Stomach (tissue), 9 donors: Measurements from ENCODE around the gene PEF1. TPM values are rescaled to one million over a fixed set of nuclear protein-coding genes. Genes with fewer than 3 reads are reported as not detected.

Experiments used
- DNase-seq, 2 donors: peaks; one replicate each; pipeline versions ENCODE4 v3.0.0 to v3.0.0-alpha.2; 2013 to 2019
- H3K27ac ChIP-seq, 5 donors: fragments of 200-600 bp in 4 of 5; sonication (generic) in 4 of 5; one replicate each; pipeline ENCODE4 v1.5.1; 2013 to 2019; ENCODE audit warnings: mild to moderate bottlenecking in 1 of 5, moderate library complexity in 1 of 5
- H3K27me3 ChIP-seq, 3 donors: fragments of 200-600 bp; sonication (generic); one replicate each; pipeline ENCODE4 v1.5.1; 2017 to 2019; ENCODE audit warnings: mixed run types in 1 of 3
- H3K36me3 ChIP-seq, 4 donors: fragments of 200-600 bp; sonication (generic); 1 replicate in 3 of 4; 2 replicates in 1 of 4; pipeline ENCODE4 v1.5.1; 2016 to 2019
- H3K4me1 ChIP-seq, 4 donors: fragments of 200-600 bp; sonication (generic); one replicate each; pipeline ENCODE4 v1.5.1; 2016 to 2019
- H3K4me3 ChIP-seq, 4 donors: fragments of 200-600 bp; sonication (generic) in 3 of 4; one replicate each; pipeline ENCODE4 v1.5.1; 2016 to 2019; ENCODE audit warnings: mild to moderate bottlenecking in 1 of 4
- H3K9me3 ChIP-seq, 4 donors: fragments of 200-600 bp; sonication (generic); one replicate each; pipeline ENCODE4 v1.5.1; 2016 to 2019
- EP300 ChIP-seq: sonication (generic); formaldehyde crosslinking; IDR thresholded peaks from one replicate; pipeline ENCODE4 v1.6.1; 2017; ENCODE audit warnings: antibody characterized with exemption
- POLR2A ChIP-seq, 4 donors: fragments of 450-650 bp; IDR thresholded peaks; one replicate each; pipeline ENCODE4 v1.6.1; 2016; ENCODE audit warnings: antibody characterized with exemption in 4 of 4, control low read depth in 2 of 4, mild to moderate bottlenecking in 1 of 4, moderate library complexity in 1 of 4
- POLR2AphosphoS5 ChIP-seq, 3 donors: sonication (generic); formaldehyde crosslinking; IDR thresholded peaks; one replicate each; pipeline ENCODE4 v1.6.1; 2016; ENCODE audit warnings: antibody characterized with exemption in 3 of 3
- WGBS, 5 donors: extraction: QIAGEN DNeasy Blood & Tissue Kit in 3 of 5; methylation state at CpG; one replicate each; pipeline versions ENCODE4 v1.1.5 to v1.1.7; 2013 to 2018; 5-methylcytosine and 5-hydroxymethylcytosine counted together
- intact Hi-C: fragments of 100-400 bp; cut with DNase I; formaldehyde crosslinking; loops from one replicate; pipeline ENCODE4 v1.15.1; 2023; ENCODE audit warnings: low total_unique reads
- polyA plus RNA-seq, 3 donors: library from polyadenylated mRNA; stranded (reverse); fragments of 200-250 nt; gene quantifications; one replicate each; pipeline ENCODE4 v1.2.3, GENCODE V29; 2013
- total RNA-seq, 5 donors: library from RNA; depleted of rRNA; stranded (reverse); fragments of >200 nt; gene quantifications; one replicate each; pipeline versions ENCODE4 v1.1.0 to v1.2.3, GENCODE V29; 2014 to 2016
- TF ChIP-seq, protein P1 (sequence below), 7 experiments: fragments of 450-650 bp in 4 of 7; fragments of 200-600 bp in 3 of 7; sonication (generic) in 3 of 7; IDR thresholded peaks; one replicate each; pipeline ENCODE4 v1.5.1; 2016 to 2019; ENCODE audit warnings: antibody characterized with exemption in 7 of 7, control low read depth in 2 of 7, mild to moderate bottlenecking in 1 of 7
- donor health status: healthy with polysubstance abuse.
- donor health status: Bipolar disorder and iron deficiency.
- donor health status: healthy.

Gene PEF1
- total and polyA plus RNA-seq, 8 donors, result 19.7 to 91.0 (median 66.1) TPM

GRCh38 chr1:31691446-31691845, 46.8 kb upstream of the PEF1 start:
- no peaks in the 10 kb centered on the region for H3K9me3 ChIP-seq
- peaks cover 2 to 33% (median 15%) of the 10 kb centered on the region in 4 donors for H3K4me1 ChIP-seq
- H3K27me3 ChIP-seq, result no peaks in the 10 kb centered on the region
- H3K27ac ChIP-seq, result no peak overlapping the region
- intact Hi-C loops, result no loop called here
- peaks cover 0 to 71% (median 41%) of the 10 kb centered on the region in 4 donors for H3K36me3 ChIP-seq
- no peak for DNase-seq
- TF ChIP-seq, protein P1, sequence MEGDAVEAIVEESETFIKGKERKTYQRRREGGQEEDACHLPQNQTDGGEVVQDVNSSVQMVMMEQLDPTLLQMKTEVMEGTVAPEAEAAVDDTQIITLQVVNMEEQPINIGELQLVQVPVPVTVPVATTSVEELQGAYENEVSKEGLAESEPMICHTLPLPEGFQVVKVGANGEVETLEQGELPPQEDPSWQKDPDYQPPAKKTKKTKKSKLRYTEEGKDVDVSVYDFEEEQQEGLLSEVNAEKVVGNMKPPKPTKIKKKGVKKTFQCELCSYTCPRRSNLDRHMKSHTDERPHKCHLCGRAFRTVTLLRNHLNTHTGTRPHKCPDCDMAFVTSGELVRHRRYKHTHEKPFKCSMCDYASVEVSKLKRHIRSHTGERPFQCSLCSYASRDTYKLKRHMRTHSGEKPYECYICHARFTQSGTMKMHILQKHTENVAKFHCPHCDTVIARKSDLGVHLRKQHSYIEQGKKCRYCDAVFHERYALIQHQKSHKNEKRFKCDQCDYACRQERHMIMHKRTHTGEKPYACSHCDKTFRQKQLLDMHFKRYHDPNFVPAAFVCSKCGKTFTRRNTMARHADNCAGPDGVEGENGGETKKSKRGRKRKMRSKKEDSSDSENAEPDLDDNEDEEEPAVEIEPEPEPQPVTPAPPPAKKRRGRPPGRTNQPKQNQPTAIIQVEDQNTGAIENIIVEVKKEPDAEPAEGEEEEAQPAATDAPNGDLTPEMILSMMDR (IDR thresholded peaks at IDR 0.05), result no peak
- no peak for TF ChIP-seq EP300
- no peak for TF ChIP-seq POLR2A (IDR thresholded peaks at IDR 0.05)
- no peak for TF ChIP-seq POLR2AphosphoS5 (IDR thresholded peaks at IDR 0.05)
- no peak overlapping the region for H3K4me3 ChIP-seq
- 81 to 94% (median 84%) methylated on average over 3 to 4 of the region's 4 CpGs for WGBS, 5 donors

DNA sequence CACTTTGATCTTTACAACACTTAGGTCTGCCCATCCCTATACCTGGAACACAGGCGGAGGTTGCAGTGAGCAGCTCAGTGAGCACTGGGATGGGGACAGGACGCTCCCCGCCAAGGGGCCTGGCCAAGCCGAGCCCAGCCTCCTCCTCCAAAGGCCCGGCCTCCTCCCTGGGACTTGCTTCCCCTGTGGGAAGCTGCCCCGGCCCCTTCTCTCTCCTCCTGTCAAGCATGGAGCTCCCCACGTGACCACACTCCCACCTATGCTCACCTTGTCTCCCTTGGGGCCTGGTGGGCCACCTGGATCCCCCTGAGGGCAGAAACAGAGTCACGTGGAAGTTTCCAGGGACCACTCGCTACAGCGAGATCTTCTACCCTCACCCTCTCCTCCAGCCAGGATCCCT, 46.2 kb upstream of the PEF1 start:
- H3K27ac ChIP-seq, result no peak overlapping the region
- whole genome bisulfite sequencing, 5 donors, result 90 to 94% (median 92%) methylated on average over 10 of the region's 10 CpGs
- no peaks in the 10 kb centered on the region for H3K9me3 ChIP-seq
- no peaks in the 10 kb centered on the region for H3K27me3 ChIP-seq
- DNase-seq, result no peak
- intact Hi-C loops, result no loop called here
- H3K36me3 ChIP-seq, result peaks cover 0 to 71% (median 44%) of the 10 kb centered on the region in 4 donors
- TF ChIP-seq EP300, result no peak
- TF ChIP-seq POLR2A (IDR thresholded peaks at IDR 0.05), result no peak
- peaks cover 0 to 31% (median 9%) of the 10 kb centered on the region in 4 donors for H3K4me1 ChIP-seq
- H3K4me3 ChIP-seq, result no peak overlapping the region

DNA sequence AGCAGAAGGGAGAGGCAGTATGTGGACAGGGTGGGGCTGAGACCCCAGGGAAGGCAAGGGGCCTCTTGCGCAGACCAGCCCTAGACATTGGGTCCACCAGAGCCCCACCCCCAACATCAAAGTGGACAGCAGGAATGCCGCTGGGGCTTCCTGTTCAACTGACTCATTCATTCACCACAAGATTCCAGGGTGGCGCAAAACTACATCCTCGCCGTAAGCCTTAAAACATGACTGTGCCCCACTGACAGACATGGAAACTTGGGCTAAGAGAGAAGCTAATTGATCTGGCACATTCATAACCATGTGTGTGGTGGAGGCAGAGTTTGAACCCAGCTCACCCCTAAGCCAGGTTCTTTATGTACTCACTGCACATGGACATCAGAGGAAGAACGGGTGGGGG, 45.2 kb upstream of the PEF1 start:
- DNase-seq, result no peak
- Histone ChIP-seq H3K36me3 (peaks cover 3 to 71% (median 47%) of the 10 kb centered on the region in 4 donors), H3K27me3 (no peaks in the 10 kb centered on the region), H3K4me3 (no peak overlapping the region), H3K4me1 (peaks cover 0 to 25% (median 5%) of the 10 kb centered on the region in 4 donors), H3K27ac (no peak overlapping the region), H3K9me3 (no peaks in the 10 kb centered on the region)
- TF ChIP-seq, protein P1 (IDR thresholded peaks at IDR 0.05), result no peak
- TF ChIP-seq POLR2AphosphoS5 (IDR thresholded peaks at IDR 0.05) (no peak), EP300 (no peak), POLR2A (IDR thresholded peaks at IDR 0.05) (no peak)
- intact Hi-C loops, result no loop called here
- 83 to 94% (median 92%) methylated on average over 5 to 6 of the region's 6 CpGs for WGBS, 5 donors

DNA sequence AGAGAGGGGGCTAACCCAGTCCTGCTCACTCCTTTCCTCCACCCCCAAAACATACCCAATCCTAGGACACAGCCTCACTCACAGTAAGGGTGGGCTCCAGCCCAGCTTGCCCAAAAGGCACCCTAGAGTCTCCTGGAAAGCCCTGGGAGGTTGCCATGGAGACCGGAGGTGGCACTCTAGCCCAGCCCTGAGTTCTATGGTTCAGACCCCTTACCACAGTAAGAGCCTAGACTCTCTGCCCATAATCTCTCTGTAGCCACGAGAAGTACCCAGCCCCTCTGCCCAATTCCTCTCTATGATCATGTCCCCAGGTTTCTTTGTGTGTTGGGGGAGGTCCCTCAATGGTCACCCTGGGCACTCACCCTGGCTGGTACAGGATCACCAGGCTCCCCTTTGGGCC, 44.7 kb upstream of the PEF1 start:
- peaks cover 3 to 71% (median 46%) of the 10 kb centered on the region in 4 donors for H3K36me3 ChIP-seq
- no peak overlapping the region for H3K27ac ChIP-seq
- TF ChIP-seq, protein P1 (IDR thresholded peaks at IDR 0.05), result no peak
- no peak for TF ChIP-seq POLR2AphosphoS5 (IDR thresholded peaks at IDR 0.05)
- no peak for TF ChIP-seq POLR2A (IDR thresholded peaks at IDR 0.05)

GRCh38 chr1:31688233-31688918, 43.7 kb upstream of the PEF1 start:
- no peak for DNase-seq
- intact Hi-C loops, result no loop called here
- no peaks in the 10 kb centered on the region for H3K27me3 ChIP-seq
- peaks cover 3 to 81% (median 48%) of the 10 kb centered on the region in 4 donors for H3K36me3 ChIP-seq
- peak overlapping the region in 2 of 5 donors; percentile 52 to 64 for H3K27ac ChIP-seq
- H3K4me1 ChIP-seq, result peaks cover 0 to 25% (median 5%) of the 10 kb centered on the region in 4 donors
- no peak overlapping the region for H3K4me3 ChIP-seq
- TF ChIP-seq, protein P1 (IDR thresholded peaks at IDR 0.05), result no peak
- no peak for TF ChIP-seq POLR2A (IDR thresholded peaks at IDR 0.05)
- TF ChIP-seq EP300, result no peak
- 42 to 49% (median 47%) methylated on average over 8 of the region's 8 CpGs for WGBS, 5 donors
- H3K9me3 ChIP-seq, result no peaks in the 10 kb centered on the region

More for the DNA sequence above, 44.7 kb upstream of the PEF1 start:
- no peak overlapping the region for H3K4me3 ChIP-seq
- H3K27me3 ChIP-seq, result no peaks in the 10 kb centered on the region
- no peak for DNase-seq
- intact Hi-C loops, result no loop called here
- H3K4me1 ChIP-seq, result peaks cover 0 to 25% (median 5%) of the 10 kb centered on the region in 4 donors
- no peaks in the 10 kb centered on the region for H3K9me3 ChIP-seq
- WGBS, 5 donors, result 68 to 87% (median 84%) methylated on average over 2 of the region's 2 CpGs
